ENCODE data around the gene TRAPPC6A.
"Not testable (repeated sequence)": the region's sequence is repeated elsewhere in the genome, so short reads cannot be mapped to it uniquely, and the experiment has no call there.

TRAPPC6A gene

DNA sequence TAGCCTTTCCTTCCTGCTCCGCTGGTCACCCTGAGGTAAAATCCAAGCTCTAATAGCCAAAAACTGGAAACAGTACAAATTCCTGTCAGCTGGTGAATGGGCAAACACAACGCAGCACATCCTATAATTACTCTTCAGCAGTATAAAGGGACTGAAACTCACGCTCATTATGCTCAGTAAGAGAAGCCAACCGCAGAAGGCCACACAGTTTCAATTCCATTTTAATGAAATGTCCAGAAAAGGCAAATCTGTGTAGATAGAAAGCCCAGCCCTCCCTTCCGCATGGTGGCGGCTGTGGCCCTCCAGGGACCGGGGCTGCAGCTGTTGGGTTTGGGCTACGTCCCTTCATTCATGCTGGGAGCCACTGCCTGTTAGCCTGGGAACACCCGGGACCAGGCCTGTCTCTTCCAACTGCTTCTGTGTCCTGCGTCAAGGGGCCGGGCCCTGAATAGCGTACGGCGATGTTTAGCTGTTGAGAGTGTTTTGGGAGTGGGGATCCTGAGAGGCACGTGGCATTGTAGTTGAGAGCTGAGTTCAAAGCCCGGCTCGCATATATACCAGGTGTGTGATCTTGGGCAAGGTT lies 40.8 kb downstream of the TRAPPC6A start:
- no peak overlapping the region for H3K4me3 ChIP-seq (ENCODE audit: low read depth, low read length)
- DNase-seq (ENCODE audit: low read depth) = no peak

DNA sequence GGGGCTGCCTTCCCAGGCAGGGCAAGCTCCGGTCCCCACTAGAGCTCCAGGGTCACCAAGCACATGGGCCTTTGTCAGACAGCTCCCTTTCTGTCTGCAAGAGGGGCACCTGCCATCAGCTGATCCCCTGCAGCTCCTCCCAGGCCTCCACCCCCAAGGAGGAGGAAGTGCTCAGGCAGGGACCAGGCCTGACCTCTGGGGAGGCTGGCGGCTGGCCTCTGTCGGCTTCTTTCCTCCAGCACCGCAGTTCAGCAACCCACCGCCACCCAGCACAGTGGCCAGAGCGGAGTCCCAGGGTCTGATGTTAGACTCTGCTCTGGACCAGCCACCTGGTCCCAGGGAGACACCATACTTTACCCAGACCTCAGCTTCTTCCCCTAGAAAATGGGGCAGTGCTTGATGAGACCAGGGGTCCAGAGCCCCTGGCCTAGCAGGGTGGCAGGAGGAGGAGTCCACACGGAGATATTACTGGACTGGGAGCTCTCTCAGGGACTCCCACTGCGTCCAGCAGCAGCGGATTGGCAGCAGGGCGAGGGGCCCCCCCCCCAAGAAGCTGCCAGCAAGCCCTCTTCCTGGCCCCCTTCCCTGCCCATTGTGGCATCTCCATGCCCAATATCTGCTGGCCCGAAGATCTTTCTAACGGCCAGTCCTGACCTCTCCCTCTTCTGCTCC lies 41.4 kb downstream of the TRAPPC6A start:
- H3K4me3 ChIP-seq (ENCODE audit: low read depth, low read length) = no peak overlapping the region
- no peak for DNase-seq (ENCODE audit: low read depth)

DNA sequence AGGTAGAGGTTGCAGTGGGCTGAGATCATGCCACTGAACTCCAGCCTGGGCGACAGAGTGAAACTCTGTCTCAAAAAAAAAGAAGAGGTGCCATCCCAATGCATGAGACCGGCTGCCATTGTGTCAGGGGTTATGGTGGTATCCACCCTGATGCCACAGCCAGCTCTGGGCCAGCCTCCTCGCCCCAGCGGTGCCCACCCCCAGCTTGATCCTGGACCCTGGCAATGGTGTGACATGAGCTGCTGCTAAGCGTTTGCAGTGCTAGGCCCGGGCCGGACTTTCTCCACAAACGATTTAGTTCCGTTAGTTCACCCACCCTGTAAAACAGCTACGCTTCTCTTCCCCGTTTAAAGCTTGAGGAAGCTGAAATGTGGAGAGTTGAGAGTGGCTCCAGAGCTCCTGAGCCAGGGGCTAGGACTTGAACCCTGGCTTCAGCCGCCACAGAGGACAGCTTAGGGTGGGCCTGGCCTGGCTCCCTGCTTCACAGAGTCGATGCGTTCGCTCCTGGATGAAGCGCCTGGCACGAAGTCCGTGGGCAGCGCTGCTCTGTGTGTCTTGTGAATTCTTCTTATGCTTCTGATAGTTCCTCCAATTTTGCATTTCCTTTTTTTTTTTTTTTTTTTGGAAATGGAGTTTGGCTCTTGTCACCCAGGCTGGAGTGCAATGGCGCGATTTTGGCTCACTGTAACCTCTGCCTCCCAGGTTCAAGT lies 42.7 kb downstream of the TRAPPC6A start:
- no peak for DNase-seq (ENCODE audit: low read depth)
- H3K4me3 ChIP-seq (ENCODE audit: low read depth, low read length) = no peak overlapping the region

DNA sequence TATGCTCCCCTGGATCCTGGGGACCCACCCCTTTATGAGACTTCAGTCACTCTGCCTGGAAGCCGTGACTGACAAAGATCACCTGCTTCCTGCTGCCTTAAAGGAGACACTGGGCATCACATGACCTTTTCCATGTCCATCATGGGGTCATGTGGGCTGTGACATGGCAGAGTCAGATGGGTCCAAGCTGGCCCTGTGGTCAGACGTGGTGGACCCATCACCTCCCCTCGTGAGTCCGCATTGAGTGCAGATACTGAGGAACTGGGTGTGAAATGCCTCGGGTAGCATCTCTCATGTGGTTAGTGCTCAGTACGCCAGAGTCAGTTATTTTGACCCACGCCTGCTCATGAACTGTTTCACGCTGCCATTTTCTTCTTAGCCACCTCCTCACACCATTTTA lies 44.4 kb downstream of the TRAPPC6A start:
- no peak overlapping the region for H3K4me3 ChIP-seq (ENCODE audit: low read depth, low read length)

DNA sequence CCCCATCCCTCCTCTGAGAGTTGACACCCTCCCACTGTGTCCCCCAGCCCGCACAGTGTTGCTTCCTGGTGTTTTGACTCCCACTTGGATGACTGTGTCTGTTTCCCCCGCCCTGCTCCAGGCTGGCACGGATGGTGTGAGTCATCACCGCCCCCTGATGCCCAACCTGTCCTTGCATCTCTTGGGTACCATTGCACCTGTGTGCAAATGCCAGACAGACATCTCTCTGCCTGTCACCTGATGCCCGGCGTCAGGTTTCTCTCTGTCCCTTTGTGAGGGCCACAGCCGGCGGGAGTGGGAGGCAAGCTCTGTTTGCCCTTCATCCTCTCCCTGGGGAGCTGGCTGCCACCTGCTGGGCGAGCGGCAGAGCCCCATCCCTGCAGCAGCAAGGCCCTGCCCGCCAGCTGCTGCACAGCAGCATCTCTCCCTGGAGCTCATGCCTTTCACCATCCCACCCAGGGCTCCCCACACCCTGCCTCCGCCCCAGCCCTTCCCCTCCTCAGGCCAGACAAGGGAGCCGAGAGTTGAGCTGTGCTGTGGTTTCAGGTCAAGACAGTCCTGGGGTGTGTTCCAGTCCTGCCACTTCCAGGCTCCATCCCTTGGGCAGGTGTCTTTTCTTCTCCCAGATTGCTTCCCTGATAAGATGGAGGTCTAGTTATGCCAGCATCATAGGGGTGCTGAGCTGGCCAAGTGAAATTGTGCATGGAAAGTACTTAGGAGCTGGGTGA lies 47.0 kb downstream of the TRAPPC6A start:
- H3K4me3 ChIP-seq (ENCODE audit: low read depth, low read length) = no peak overlapping the region
- no peak for DNase-seq (ENCODE audit: low read depth)

More for the DNA sequence above, 44.4 kb downstream of the TRAPPC6A start:
- DNase-seq (ENCODE audit: low read depth) = no peak

DNA sequence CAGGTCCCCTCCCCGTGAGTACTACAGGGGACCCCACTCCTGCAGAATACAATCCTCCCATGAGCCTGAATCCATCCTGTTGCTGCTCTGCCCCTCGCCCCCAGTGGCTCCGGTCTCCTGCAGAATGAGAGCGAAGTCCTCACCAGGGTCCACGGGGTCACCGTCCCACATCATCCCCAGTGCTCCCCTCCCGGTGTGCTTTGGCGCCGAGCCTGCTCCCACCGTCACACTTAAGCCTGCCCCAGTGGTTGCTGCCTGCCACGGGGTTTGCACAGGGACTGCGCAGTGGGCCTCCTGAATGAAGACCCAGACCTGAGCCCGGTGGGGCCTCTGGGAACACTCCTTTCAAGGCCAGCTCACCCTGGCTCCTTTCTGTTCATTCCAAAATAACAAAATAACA lies 47.8 kb downstream of the TRAPPC6A start:
- DNase-seq (ENCODE audit: low read depth) = no peak
- no peak overlapping the region for H3K4me3 ChIP-seq (ENCODE audit: low read depth, low read length)

DNA sequence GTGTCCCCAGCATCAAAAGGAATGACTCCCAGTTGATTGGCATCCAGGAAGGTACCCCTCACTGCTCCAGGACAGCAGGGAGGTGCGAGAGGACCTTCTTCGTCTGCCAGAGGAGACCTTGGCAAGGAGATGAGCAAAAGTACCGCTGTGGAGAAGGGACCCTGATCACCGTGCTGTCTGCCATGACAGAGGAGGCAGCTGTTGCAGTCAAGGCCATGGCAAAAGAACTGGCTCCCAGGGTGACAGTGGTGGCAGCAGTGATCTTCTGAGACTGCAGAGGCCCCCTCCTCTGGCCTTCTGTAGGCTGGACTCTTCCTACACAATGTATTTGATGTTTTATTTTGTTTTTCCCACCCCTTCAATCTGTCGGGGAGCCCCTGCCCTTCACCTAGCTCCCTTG lies 49.2 kb downstream of the TRAPPC6A start:
- H3K4me3 ChIP-seq (ENCODE audit: low read depth, low read length) = no peak overlapping the region
- no peak for DNase-seq (ENCODE audit: low read depth)

DNA sequence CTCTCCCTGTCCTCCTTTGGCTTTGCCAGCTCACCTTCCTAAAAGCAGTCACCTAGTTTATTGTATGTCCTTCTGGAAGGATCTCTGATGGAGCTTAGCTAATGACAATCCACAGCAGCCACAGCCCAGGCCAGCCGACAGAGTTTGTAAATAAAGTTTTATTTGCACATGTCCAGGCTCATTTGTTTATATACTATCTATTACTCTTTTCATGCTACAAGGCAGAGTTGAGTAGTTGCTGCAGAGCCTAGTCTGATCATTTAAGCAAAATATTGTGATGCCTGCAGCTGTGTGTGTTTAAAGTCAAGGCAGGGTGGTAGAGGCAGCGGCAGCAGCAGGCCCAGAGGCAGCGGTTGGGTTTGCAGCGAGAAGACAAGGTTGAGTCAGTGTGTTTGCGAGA lies 49.9 kb downstream of the TRAPPC6A start:
- no peak for DNase-seq (ENCODE audit: low read depth)
- H3K4me3 ChIP-seq (ENCODE audit: low read depth, low read length) = no peak overlapping the region

DNA sequence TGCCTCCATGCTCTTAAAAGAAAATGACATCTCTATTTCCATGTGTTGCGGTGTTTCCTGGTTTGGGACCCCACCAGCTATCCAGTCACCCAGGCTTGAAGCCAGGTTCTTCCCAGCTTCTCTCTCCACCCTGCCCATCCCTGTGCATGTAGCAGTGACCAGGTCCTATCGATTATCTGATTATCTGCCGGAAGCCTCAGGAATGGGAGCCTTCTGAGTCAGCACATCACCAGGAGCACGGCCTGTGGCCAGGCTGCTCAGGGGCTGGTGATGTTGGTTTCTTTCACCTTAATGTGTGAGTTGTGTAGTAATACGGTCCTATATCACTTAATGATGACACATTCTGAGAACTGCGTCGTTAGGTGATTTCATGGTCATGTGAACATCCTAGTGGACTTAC lies 51.4 kb downstream of the TRAPPC6A start:
- H3K4me3 ChIP-seq (ENCODE audit: low read depth, low read length) = no peak overlapping the region
- DNase-seq (ENCODE audit: low read depth) = no peak

DNA sequence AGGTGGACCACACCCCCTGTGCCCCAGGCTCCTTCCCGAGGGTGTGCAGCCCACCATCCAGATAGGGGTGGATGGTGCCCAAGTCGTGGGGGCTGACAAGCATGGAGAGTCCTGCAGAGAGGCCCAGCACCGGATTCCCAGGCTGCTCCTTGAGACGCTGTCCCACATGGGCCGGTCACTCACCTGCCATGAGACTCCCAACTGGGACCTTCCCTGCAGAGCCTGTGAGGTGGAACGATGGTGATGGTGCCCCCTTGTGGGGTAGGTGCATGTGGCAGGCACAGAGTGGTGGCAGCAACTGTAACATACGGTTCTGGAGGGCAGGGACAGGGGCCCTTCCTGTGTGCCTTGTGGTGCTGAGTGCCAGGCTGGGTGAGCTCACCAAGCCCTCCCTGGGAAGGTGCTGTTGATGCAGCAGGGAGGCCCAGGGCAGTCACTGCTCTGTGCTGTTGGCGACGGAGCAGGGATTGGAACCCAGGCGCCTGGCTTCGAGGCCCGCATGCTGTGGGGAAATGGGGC lies 52.0 kb downstream of the TRAPPC6A start:
- H3K4me3 ChIP-seq (ENCODE audit: low read depth, low read length) = no peak overlapping the region
- no peak for DNase-seq (ENCODE audit: low read depth)

DNA sequence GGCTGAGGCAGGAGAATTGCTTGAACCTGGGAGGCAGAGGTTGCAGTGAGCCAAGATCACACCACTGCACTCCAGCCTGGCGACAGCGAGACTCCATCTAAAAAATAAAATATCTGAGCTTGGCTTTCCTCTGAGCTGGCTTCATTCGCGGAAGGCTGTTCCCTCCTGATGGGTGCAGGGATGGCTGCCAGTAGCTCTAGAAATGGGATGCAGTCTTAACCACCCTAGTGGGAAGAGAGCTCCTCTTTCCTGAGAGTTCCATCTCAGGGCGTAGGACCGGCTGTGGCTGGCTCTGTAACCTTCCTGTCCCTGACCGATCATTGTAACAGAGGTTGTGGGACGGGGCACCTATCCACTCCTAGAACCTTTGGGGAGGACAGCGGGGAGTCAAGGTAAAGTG lies 52.7 kb downstream of the TRAPPC6A start:
- no peak for DNase-seq (ENCODE audit: low read depth)
- no peak overlapping the region for H3K4me3 ChIP-seq (ENCODE audit: low read depth, low read length)

DNA sequence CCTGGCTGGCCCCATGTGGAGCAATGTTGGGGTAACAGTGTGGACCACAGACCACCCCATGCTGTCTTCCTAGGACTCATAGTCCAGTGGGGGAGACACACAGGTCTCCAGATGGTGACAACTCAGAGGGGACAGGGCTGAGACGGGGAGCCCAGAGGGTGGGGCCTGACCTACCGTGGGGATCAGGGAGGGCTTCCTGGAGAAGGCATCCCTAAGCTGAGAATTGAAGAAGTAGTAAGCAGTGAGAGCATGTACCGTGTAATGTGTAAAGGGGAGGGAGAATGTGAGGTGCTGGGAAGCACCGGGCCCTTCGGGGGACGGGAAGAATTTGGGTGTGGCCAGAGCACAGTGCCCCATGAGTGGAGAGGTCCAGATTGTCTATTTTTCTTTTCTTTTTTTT lies 54.0 kb downstream of the TRAPPC6A start:
- DNase-seq (ENCODE audit: low read depth) = no peak
- no peak overlapping the region for H3K4me3 ChIP-seq (ENCODE audit: low read depth, low read length)

DNA sequence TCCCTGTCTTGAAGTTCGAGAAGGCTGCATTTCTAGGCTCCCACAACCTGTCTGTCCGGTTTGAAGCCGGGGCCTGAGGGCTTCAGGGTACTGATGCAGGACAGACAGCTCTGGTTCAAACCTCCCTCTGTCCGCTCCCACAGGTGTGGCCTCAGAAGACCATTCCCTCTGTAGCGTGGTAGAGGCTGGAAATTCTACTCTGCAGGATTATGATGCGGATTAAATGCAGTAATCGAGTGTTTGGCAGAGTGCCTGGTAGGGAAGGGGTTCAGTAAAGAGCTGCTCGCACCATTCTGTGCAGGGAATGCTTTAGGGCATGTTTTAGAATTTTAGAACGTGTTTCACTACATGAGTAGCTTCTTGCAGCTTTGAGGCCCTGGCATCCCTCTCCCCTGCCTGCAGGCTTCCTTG lies 54.6 kb downstream of the TRAPPC6A start:
- no peak for DNase-seq (ENCODE audit: low read depth)
- no peak overlapping the region for H3K4me3 ChIP-seq (ENCODE audit: low read depth, low read length)

DNA sequence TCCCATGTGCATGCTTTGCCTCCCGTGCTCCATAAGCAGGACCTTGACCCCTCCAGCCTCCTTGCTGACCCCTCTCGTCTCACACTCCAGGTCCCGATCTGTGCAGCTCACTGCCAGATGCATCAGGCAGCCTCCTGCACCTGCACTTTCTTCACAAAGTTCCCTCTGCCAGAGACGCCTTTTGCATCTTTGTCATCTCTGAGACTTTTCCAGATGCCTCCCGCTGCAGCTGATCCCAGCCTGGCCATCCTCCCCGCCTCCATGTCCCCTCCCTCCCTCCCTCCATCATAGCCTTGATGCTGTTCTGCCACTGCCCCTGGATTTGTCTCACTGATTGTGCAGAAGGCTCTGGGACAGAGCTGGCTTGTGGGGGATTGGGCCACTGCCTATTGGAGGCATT lies 55.2 kb downstream of the TRAPPC6A start:
- DNase-seq (ENCODE audit: low read depth) = no peak
- H3K4me3 ChIP-seq (ENCODE audit: low read depth, low read length) = no peak overlapping the region

DNA sequence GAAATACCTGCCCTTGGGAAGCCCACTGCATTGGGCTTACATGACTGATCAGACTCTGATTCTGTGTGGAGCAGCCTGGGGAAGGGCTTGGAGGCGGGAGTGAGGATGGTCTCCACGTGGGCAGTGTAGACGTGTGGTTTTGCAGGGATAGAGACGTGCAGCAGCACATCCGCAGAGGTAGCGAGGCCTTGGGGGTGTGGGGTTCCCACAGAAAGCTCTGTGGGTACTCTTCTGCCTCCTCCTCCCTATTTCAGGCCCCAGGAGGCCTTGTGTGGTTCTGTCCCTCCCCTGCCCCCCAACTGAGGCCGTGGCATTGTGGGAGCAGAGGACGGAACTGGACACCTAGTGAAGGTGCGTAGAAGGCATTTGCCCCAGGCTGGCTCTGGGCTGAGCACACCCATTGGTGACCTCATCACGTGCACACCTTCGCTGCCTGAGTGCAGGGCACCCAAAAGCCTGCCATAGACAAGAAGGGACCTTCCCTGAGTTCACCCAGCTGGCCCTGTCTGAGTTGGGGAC lies 56.2 kb downstream of the TRAPPC6A start:
- H3K4me3 ChIP-seq (ENCODE audit: low read depth, low read length) = no peak overlapping the region
- no peak for DNase-seq (ENCODE audit: low read depth)

DNA sequence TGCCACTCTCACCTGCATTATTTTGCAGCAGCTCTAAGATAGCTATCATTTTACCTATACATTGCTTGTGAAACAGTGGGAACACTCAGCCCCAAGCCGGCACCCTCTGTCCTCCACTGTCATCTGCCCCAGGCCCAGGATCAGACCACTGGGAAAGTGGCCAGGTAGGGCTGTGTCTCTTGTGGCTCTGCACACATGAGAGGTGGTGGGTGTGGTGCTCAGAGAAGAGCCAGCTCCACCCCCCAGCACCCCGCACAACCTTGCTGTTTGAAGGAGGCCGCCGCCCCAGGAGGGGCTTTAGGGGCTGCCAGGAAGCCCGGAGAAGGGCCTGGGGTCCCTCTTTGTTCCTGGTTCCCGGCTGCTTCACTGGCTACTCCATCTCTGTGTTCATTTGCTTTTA lies 58.5 kb downstream of the TRAPPC6A start:
- no peak for DNase-seq (ENCODE audit: low read depth)
- H3K4me3 ChIP-seq (ENCODE audit: low read depth, low read length) = no peak overlapping the region

DNA sequence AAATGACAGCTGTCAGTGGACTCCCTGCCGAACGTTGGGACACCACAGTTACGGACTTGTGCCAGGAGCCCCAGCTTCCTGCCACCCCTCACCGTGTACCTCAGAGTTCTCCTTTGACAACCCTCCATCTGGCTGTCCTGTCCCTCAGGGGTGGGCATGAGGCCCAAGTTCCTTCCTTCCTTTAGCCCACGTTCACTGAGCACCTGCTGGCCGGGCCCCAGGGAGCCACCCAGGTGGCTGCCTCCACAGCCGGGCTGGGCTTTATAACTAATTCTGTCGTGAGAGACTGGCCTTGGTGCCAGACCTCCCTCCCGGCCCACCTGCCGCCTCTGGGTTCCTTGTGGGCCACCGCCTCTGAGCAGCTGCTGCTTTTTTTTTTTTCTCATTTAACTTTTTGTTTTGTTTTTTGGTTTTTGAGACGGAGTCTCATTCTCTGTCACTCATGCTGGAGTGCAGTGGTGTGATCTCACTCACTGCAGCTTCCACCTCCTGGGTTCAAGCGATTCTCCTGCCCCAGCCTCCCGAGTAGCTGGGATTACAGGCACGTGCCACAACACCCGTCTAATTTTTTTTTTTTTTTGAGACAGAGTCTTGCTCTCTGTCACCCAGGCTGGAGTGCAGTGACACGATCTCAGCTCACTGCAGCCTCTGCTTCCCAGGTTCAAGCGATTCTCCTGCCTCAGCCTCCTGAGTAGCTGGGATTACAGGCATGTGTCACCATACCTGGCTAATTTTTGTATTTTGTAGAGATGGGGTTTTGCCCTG lies 59.3 kb downstream of the TRAPPC6A start:
- DNase-seq (ENCODE audit: low read depth); H3K4me3 ChIP-seq (ENCODE audit: low read depth, low read length): not testable (repeated sequence)

DNA sequence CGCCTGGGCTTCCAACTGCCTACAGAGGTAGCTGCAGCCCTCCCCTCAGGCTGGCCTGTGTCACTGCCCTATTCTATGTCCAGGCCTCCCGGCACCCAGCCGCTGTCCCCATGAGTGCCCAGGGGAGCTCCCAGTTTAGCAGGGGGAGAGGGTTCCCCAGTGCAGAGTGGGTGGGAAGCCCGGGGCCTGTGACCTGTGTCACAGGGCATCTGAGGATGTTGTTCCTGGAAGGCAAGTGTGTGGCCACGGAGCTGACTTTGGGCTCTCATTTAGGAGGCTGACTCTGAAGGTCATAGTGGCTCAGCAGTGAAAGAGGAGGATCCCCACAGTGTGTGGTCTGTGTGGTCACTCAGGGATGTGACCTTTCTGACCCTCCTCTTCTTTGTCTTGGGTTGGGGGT lies 59.9 kb downstream of the TRAPPC6A start:
- H3K4me3 ChIP-seq (ENCODE audit: low read depth, low read length) = no peak overlapping the region
- no peak for DNase-seq (ENCODE audit: low read depth)

DNA sequence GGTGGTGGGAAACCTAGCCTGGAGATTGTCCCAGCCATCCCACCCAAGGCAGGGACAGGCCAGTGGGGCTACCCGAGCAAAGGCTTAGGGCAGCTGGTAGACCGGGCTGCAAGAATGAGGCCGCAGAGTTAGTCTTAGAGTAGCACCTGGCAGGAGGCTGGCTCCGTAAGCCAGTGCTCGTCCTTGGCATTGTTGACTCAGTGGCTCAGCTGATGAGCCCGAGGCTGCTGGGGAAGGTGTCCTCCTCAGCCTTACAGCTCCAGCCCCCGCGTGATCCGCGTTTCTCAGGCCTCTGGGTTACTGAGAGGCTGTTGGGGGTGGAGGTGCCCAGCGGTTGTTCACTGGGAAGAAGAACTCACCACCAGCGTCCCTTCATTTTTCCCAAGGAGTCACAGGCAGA lies 60.4 kb downstream of the TRAPPC6A start:
- H3K4me3 ChIP-seq (ENCODE audit: low read depth, low read length) = no peak overlapping the region

More for the DNA sequence above, 60.4 kb downstream of the TRAPPC6A start:
- DNase-seq (ENCODE audit: low read depth) = no peak

Measured in skeletal muscle cell (primary cell).